Hematopoietic multipotent progenitor cell treated with erythropoietin and hydrocortisone succinate and interleukin-3 and kit ligand, for 4 days (in vitro differentiated cells): ENCODE data around the gene NOP16.

Source experiments
- DNase-seq: peaks from one replicate; pipeline ENCODE4 v3.0.0-alpha.2; 2015

The NOP16 gene

GRCh38 chr5:176355400-176356178, 32.8 kb downstream of the NOP16 start:
- DNase-seq, result no peak

GRCh38 chr5:176353533-176353932, 34.9 kb downstream of the NOP16 start:
- DNase-seq, result no peak

GRCh38 chr5:176352116-176352878, 36.1 kb downstream of the NOP16 start:
- DNase-seq, result no peak

DNA sequence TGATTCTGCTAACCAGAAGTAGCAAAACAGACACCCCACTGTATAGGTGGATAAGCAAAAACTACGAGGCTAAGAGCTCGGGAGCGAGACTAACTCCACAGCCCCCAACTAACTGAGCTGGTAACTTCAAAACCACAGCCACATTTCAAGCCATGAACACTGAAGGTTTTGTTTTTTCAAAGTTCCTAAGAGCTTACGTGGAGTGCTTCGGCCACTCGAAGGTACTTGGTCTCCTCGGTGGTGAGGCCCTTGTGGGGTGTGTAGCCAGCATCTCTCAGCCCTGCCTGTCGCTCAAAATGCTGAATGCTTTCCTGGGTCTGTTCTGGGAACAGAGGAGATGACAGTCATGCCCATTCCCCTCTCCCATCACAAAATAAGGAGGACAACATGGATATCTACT, 38.0 kb downstream of the NOP16 start:
- no peak for DNase-seq

GRCh38 chr5:176342766-176343458, 45.5 kb downstream of the NOP16 start:
- no peak for DNase-seq

DNA sequence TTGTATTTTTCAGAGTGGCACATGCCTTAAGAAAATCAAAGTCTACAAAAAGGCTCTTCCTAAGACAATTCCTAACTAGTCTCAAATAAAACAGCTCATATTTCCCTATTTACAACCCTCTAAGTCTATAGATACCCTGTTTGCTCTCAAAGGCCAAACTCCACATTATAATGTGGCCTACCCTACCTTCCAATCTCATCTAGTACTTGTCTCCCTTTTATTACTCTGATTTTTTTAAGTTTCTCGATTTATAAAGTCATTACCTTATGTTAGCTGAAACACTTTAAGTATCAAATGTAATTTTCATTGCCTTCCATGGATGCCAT, 46.3 kb downstream of the NOP16 start:
- DNase-seq, result no peak

DNA sequence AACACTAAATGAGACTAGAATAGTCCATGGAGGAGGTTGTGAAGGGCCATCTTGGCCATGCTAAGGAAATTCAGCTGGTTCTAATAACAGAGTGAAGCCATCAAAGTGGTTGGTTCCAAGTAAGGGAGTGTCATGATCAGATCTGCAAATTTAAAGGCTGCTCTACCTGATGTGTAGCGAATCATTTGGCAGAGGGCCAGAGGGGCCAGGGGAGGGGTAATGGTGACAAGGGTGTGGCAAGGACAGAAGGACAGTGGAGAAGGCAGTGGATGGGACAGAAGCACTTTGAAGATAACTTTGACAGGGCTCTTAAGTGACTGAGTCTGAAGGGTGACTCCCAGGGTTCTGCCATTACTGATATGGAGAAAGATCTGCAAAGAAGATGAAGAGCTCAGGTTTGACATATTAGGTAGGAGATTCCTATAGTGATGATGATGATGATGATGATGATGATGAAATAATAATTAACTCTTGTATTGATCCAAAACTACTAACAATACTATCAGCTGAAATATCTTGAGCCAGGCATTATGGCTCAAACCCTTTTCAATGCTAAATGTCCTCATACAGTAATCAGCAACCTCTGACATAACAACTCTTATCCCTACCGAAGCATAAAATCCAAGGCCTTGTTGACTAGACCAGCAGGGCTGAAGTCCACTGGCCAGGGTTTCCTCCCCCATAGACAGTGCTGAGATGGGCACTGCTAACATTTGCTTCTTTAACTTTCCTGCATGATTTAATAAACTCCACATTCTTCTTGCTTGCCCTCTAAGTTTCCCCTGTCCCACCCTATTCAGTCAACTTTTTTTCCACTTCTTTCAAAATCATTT, 46.9 kb downstream of the NOP16 start:
- peak; percentile 29 for DNase-seq

DNA sequence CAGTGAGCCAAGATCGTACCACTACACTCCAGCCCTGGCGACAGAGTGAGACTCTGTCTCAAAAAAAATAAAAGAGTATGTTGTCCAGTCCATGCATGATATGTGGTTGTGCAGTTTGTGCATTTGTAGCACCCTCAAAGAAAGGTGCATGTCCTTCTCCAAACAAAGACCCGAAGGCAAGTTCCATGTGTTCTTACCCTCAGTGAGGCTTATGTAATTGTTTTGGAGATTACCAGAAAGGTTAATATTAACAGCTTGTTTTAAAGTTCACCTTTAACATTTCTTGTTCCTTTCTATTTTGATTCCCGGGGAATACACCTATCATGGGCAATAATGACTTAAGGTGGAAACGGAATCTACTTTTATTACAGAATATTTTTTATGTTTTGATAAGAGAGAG, 49.1 kb downstream of the NOP16 start:
- DNase-seq, result no peak

DNA sequence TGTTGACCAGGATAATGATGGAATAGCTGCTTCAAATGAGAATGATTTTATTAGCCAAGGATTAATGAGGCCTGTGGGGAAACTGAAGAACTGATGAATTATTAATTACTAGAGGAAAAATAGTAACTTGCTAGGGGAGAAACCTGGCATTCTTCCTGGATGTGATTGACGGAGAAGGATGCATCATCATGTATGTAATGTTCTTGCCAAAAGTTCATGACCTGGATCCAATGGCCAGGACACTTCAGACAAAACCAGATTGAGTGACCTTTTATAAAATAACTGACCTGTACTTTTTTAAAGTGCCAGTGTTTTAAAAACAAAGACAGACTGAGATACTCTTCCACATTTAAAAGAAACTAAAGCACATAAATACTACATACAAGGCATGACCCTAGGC, 50.5 kb downstream of the NOP16 start:
- DNase-seq, result no peak

- no peak for DNase-seq
Observed at GRCh38 chr5:176334031-176334770, 54.2 kb downstream of the NOP16 start.
